OCI-LY1 (cell line): ENCODE measurements around the gene TBX21.

Experiments used
- H2AFZ ChIP-seq: fragments of 200-600 bp; sonication (generic), shearing (Covaris generic); 2 replicates; pipeline ENCODE4 v1.6.0; 2014; ENCODE audit warnings: antibody characterized with exemption, mild to moderate bottlenecking, low read length
- H3F3A ChIP-seq: fragments of 200-600 bp; sonication (generic), shearing (Covaris generic); 2 replicates; pipeline ENCODE4 v1.6.0; 2014; ENCODE audit warnings: mild to moderate bottlenecking, antibody characterized with exemption, low read length, moderate library complexity; ENCODE audit not compliant: insufficient read depth
- H3K27ac ChIP-seq: fragments of 200-600 bp; sonication (generic); 2 replicates; pipeline ENCODE4 v1.5.1; 2014; ENCODE audit warnings: low read length, mixed run types, mild to moderate bottlenecking, low read depth; ENCODE audit not compliant: poor library complexity, severe bottlenecking
- H3K27me3 ChIP-seq: fragments of 200-600 bp; sonication (generic); 2 replicates; pipeline ENCODE4 v1.6.0; 2014; ENCODE audit warnings: antibody characterized with exemption, mild to moderate bottlenecking, low read length, moderate library complexity; ENCODE audit not compliant: insufficient read depth
- H3K36me3 ChIP-seq: fragments of 200-600 bp; sonication (generic); 2 replicates; pipeline ENCODE4 v1.6.1; 2014; ENCODE audit warnings: mild to moderate bottlenecking, antibody characterized with exemption, low read length, moderate library complexity, mixed read lengths; ENCODE audit not compliant: insufficient read depth
- H3K4me1 ChIP-seq: fragments of 200-600 bp; sonication (generic); 2 replicates; pipeline ENCODE4 v1.5.1; 2014; ENCODE audit warnings: mild to moderate bottlenecking, low read length, moderate library complexity; ENCODE audit not compliant: insufficient read depth, severe bottlenecking
- H3K4me2 ChIP-seq: fragments of 200-600 bp; sonication (generic), shearing (Covaris generic); 2 replicates; pipeline ENCODE4 v1.6.1; 2014; ENCODE audit warnings: low read length
- H3K4me3 ChIP-seq: fragments of 200-600 bp; sonication (generic); 2 replicates; pipeline ENCODE4 v1.5.1; 2014; ENCODE audit warnings: low read length, low read depth, mild to moderate bottlenecking, mixed read lengths; ENCODE audit not compliant: poor library complexity, severe bottlenecking
- H3K79me2 ChIP-seq: fragments of 200-600 bp; shearing (Covaris generic); 2 replicates; pipeline ENCODE4 v1.6.1; 2016; ENCODE audit warnings: mixed run types, low read length, mixed read lengths; ENCODE audit not compliant: insufficient read depth
- H3K9ac ChIP-seq: fragments of 200-600 bp; sonication (generic), shearing (Covaris generic); 2 replicates; pipeline ENCODE4 v1.6.1; 2014; ENCODE audit warnings: mild to moderate bottlenecking, low read length, mixed read lengths
- H3K9me2 ChIP-seq: fragments of 200-600 bp; sonication (generic), shearing (Covaris generic); 2 replicates; pipeline ENCODE4 v1.6.1; 2014; ENCODE audit warnings: low read depth, mild to moderate bottlenecking, low read length, mixed read lengths
- H3K9me3 ChIP-seq: fragments of 200-600 bp; shearing (Covaris generic); 2 replicates; pipeline ENCODE4 v1.6.1; 2014; ENCODE audit warnings: low read length, mixed read lengths
- H4K20me1 ChIP-seq: fragments of 200-600 bp; sonication (generic), shearing (Covaris generic); 2 replicates; pipeline ENCODE4 v1.6.0; 2016; ENCODE audit warnings: mild to moderate bottlenecking, low read length; ENCODE audit not compliant: insufficient read depth
- CTCF ChIP-seq: fragments of 200-600 bp; sonication (generic), shearing (Covaris generic); IDR thresholded peaks from 2 replicates; pipeline ENCODE4 v1.5.1; 2017; ENCODE audit warnings: mild to moderate bottlenecking, antibody characterized with exemption, low read length, moderate library complexity, mixed read lengths
- EZH2 ChIP-seq: fragments of 200-600 bp; sonication (generic), shearing (Covaris generic); IDR thresholded peaks from 2 replicates; pipeline ENCODE4 v1.8.0; 2017; ENCODE audit warnings: borderline replicate concordance, mixed run types, mild to moderate bottlenecking, antibody characterized with exemption, low read length, moderate library complexity, mixed read lengths

Gene TBX21

GRCh38 chr17:47718634-47719405, 14.2 kb upstream of the TBX21 start:
- TF ChIP-seq CTCF (no peak), EZH2 (no peak)
- H4K20me1 ChIP-seq, result no peaks in the 10 kb centered on the region
- peaks cover 11% of the 10 kb centered on the region for H3K27me3 ChIP-seq
- H3K9me2 ChIP-seq, result no peaks in the 10 kb centered on the region
- no peak overlapping the region for H2AFZ ChIP-seq
- no peak overlapping the region for H3K4me3 ChIP-seq
- no peaks in the 10 kb centered on the region for H3K4me1 ChIP-seq
- no peaks in the 10 kb centered on the region for H3F3A ChIP-seq
- H3K27ac ChIP-seq, result no peak overlapping the region
- H3K79me2 ChIP-seq, result no peaks in the 10 kb centered on the region
- H3K9ac ChIP-seq, result no peak overlapping the region
- H3K9me3 ChIP-seq, result no peaks in the 10 kb centered on the region
- no peak overlapping the region for H3K4me2 ChIP-seq
- H3K36me3 ChIP-seq, result no peaks in the 10 kb centered on the region

DNA sequence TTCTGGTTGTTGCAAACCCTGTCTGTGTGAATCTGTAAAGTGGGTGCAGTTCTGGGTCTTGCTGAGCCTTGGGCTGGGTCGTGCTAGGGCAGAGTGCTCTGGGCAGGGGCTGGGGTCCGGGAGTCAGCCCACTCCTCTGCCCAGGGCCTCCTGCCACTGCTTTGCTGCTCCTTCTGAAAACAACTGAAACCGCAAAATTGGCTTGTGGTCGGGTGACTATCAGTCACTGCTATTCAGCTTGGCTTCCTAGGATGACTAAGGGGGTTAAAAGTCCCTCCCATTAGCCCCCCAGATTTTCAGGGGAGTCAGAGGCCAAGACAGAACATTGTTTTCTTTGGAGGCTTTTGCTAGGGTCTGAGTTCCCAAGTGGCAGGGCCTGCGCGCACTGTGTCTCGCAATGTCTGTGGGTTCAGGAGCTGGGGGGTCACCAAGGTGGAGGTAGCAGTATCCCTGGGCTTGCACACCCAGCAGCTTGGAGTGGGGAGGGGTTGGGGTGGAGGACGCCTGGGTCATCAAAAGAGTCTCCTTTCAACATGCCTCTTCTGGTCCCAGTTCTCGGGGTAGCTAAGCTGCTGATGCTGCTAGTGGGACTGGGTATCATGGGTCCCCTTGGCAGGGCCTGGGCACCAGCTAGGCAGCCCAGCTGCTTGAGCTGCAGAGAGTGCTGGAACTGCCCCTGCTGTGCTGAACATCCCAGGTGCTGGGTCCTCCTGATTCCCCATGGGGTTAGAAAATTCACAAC, 13.5 kb upstream of the TBX21 start:
- no peak overlapping the region for H2AFZ ChIP-seq

GRCh38 chr17:47720196-47720595, 12.8 kb upstream of the TBX21 start:
- H3F3A ChIP-seq, result no peaks in the 10 kb centered on the region
- H3K9ac ChIP-seq, result no peak overlapping the region
- no peak overlapping the region for H3K4me2 ChIP-seq
- TF ChIP-seq CTCF (no peak), EZH2 (no peak)
- no peak overlapping the region for H3K27ac ChIP-seq
- H4K20me1 ChIP-seq, result no peaks in the 10 kb centered on the region
- H3K36me3 ChIP-seq, result no peaks in the 10 kb centered on the region
- H2AFZ ChIP-seq, result no peak overlapping the region
- H3K9me2 ChIP-seq, result no peaks in the 10 kb centered on the region
- peaks cover 15% of the 10 kb centered on the region for H3K27me3 ChIP-seq
- H3K4me3 ChIP-seq, result no peak overlapping the region
- H3K4me1 ChIP-seq, result no peaks in the 10 kb centered on the region
- no peaks in the 10 kb centered on the region for H3K9me3 ChIP-seq
- H3K79me2 ChIP-seq, result no peaks in the 10 kb centered on the region

More for the DNA sequence above, 13.5 kb upstream of the TBX21 start:
- Histone ChIP-seq H3K36me3 (no peaks in the 10 kb centered on the region), H3K4me2 (no peak overlapping the region), H3K27me3 (peaks cover 14% of the 10 kb centered on the region), H3K9ac (no peak overlapping the region), H3F3A (no peaks in the 10 kb centered on the region), H3K4me3 (no peak overlapping the region), H3K4me1 (no peaks in the 10 kb centered on the region), H3K9me3 (no peaks in the 10 kb centered on the region), H3K79me2 (no peaks in the 10 kb centered on the region), H3K9me2 (no peaks in the 10 kb centered on the region), H4K20me1 (no peaks in the 10 kb centered on the region), H3K27ac (no peak overlapping the region)
- TF ChIP-seq EZH2, result no peak
- no peak for TF ChIP-seq CTCF
